Measurements from ENCODE around the gene KIF1B.

KIF1B gene

DNA sequence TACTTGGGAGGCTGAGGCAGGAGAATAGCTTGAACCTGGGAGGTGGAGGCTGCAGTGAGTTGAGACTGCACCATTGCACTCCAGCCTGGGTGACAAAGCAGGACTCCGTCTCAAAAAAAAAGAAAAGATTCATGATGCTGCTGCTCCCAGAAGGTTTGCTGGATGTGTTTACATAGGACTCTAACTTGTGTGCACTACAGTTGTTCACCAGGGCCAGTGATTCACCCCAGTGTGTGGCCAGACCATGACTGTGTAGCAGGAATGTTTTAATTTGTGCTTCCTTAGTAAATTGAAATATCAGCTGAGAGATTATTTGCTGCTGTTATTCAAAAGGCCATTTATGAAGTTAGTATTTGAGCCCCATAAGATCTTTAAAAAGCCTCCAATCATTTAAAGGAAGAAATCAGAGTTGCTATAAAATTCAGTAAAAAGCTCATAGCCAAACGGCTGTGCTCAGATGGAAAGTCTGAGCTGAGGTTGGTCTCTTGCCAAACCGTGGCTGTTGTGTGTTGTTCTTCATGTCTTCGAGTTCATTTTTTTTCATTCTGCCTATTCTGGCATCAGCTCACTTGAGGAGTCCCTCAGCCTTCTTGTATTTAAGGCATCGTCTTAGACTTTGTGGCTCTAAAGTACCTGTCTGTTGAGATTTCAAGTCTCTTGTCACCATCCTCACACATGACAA lies 170.4 kb downstream of the KIF1B start:
- no peaks in the 10 kb centered on the region for H3K9me3 ChIP-seq (ENCODE audit: insufficient read depth, low read length)
- H4K20me1 ChIP-seq (ENCODE audit: low read depth, low read length): no peaks in the 10 kb centered on the region
- H3K4me3 ChIP-seq (ENCODE audit: insufficient read depth, low read length, poor library complexity, severe bottlenecking): no peak overlapping the region
- no peaks in the 10 kb centered on the region for H3K27me3 ChIP-seq (ENCODE audit: low read length)
- no peaks in the 10 kb centered on the region for H3K79me2 ChIP-seq (ENCODE audit: insufficient read depth, low read length)
- H3K27ac ChIP-seq (ENCODE audit: low read depth, low read length): no peak overlapping the region
- no peak overlapping the region for H2AFZ ChIP-seq (ENCODE audit: low read depth, low read length, severe bottlenecking)
- H3K9me2 ChIP-seq (replicated peaks; ENCODE audit: insufficient read depth, low read length): no peaks in the 10 kb centered on the region
- TF ChIP-seq CTCF (IDR thresholded peaks at IDR 0.05; ENCODE audit: insufficient read depth, low read length, poor library complexity, severe bottlenecking): no peak
- TF ChIP-seq EZH2phosphoT487 (conservative IDR thresholded peaks at IDR 0.05; ENCODE audit: low read length): no peak
- no peaks in the 10 kb centered on the region for H3F3A ChIP-seq (ENCODE audit: insufficient read depth)
- H3K4me2 ChIP-seq (ENCODE audit: low read depth, low read length, poor library complexity, severe bottlenecking): no peak overlapping the region
- no peaks in the 10 kb centered on the region for H3K36me3 ChIP-seq (ENCODE audit: low read length)
- H3K9ac ChIP-seq (ENCODE audit: low read length): no peak overlapping the region

DNA sequence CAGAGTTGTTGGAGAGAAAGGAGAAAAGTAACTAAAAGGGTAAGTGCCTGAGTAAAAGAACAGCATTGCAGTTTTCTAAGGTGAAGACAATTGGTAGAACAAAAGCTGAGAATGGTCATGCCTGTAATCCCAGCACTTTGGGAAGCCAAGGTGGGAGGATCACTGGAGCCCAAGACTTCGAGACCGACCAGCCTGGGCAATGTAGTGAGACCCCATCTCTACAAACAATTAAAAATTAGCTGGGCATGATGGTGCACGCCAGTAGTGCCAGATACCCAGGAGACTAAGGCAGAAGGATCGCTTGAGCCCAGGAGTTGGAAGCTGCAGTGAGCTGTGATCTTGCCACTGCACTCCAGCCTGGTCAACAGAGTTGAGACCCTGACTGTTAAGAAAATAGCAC lies 173.3 kb downstream of the KIF1B start:
- Histone ChIP-seq H3K36me3 (ENCODE audit: low read length) (no peaks in the 10 kb centered on the region), H3K4me3 (ENCODE audit: insufficient read depth, low read length, poor library complexity, severe bottlenecking) (no peak overlapping the region), H3K9me2 (replicated peaks; ENCODE audit: insufficient read depth, low read length) (no peaks in the 10 kb centered on the region), H2AFZ (ENCODE audit: low read depth, low read length, severe bottlenecking) (no peak overlapping the region), H3K79me2 (ENCODE audit: insufficient read depth, low read length) (no peaks in the 10 kb centered on the region), H3K9ac (ENCODE audit: low read length) (no peak overlapping the region), H3K4me2 (ENCODE audit: low read depth, low read length, poor library complexity, severe bottlenecking) (no peak overlapping the region), H4K20me1 (ENCODE audit: low read depth, low read length) (no peaks in the 10 kb centered on the region), H3K27ac (ENCODE audit: low read depth, low read length) (no peak overlapping the region), H3F3A (ENCODE audit: insufficient read depth) (no peaks in the 10 kb centered on the region), H3K9me3 (ENCODE audit: insufficient read depth, low read length) (no peaks in the 10 kb centered on the region), H3K27me3 (ENCODE audit: low read length) (no peaks in the 10 kb centered on the region)
- TF ChIP-seq CTCF (IDR thresholded peaks at IDR 0.05; ENCODE audit: insufficient read depth, low read length, poor library complexity, severe bottlenecking) (no peak), EZH2phosphoT487 (conservative IDR thresholded peaks at IDR 0.05; ENCODE audit: low read length) (no peak)

GRCh38 chr1:10384219-10384618 lies 173.8 kb downstream of the KIF1B start:
- H3K9me3 ChIP-seq (ENCODE audit: insufficient read depth, low read length): no peaks in the 10 kb centered on the region
- H3K4me2 ChIP-seq (ENCODE audit: low read depth, low read length, poor library complexity, severe bottlenecking): no peak overlapping the region
- H4K20me1 ChIP-seq (ENCODE audit: low read depth, low read length): no peaks in the 10 kb centered on the region
- H2AFZ ChIP-seq (ENCODE audit: low read depth, low read length, severe bottlenecking): no peak overlapping the region
- no peak overlapping the region for H3K9ac ChIP-seq (ENCODE audit: low read length)
- no peaks in the 10 kb centered on the region for H3K27me3 ChIP-seq (ENCODE audit: low read length)
- no peaks in the 10 kb centered on the region for H3K9me2 ChIP-seq (replicated peaks; ENCODE audit: insufficient read depth, low read length)
- no peaks in the 10 kb centered on the region for H3K79me2 ChIP-seq (ENCODE audit: insufficient read depth, low read length)
- TF ChIP-seq CTCF (IDR thresholded peaks at IDR 0.05; ENCODE audit: insufficient read depth, low read length, poor library complexity, severe bottlenecking): no peak
- no peak for TF ChIP-seq EZH2phosphoT487 (conservative IDR thresholded peaks at IDR 0.05; ENCODE audit: low read length)
- no peaks in the 10 kb centered on the region for H3K36me3 ChIP-seq (ENCODE audit: low read length)
- no peak overlapping the region for H3K27ac ChIP-seq (ENCODE audit: low read depth, low read length)
- H3F3A ChIP-seq (ENCODE audit: insufficient read depth): no peaks in the 10 kb centered on the region
- H3K4me3 ChIP-seq (ENCODE audit: insufficient read depth, low read length, poor library complexity, severe bottlenecking): no peak overlapping the region
